ENCODE measurements around the gene CACNA1A. TPM values are rescaled to one million over a fixed set of nuclear protein-coding genes. Genes with fewer than 3 reads are reported as not detected.
"Not testable (repeated sequence)": the region's sequence is repeated elsewhere in the genome, so short reads cannot be mapped to it uniquely, and the experiment has no call there.

CACNA1A gene
- total and polyA plus RNA-seq, 8 donors, result 0.58 to 12.5 (median 3.8) TPM; not detected in 1

GRCh38 chr19:13190781-13191540, 315.3 kb downstream of the CACNA1A start:
- no peak for TF ChIP-seq CTCF (IDR thresholded peaks at IDR 0.05)
- no peak for TF ChIP-seq POLR2AphosphoS5 (IDR thresholded peaks at IDR 0.05)
- no peak for TF ChIP-seq POLR2A (IDR thresholded peaks at IDR 0.05)
- TF ChIP-seq EP300 (IDR thresholded peaks at IDR 0.05), result no peak
- Histone ChIP-seq H3K4me3 (no peak overlapping the region), H3K9me3 (no peaks in the 10 kb centered on the region), H3K36me3 (no peaks in the 10 kb centered on the region), H3K4me1 (peaks cover 8 to 25% (median 14%) of the 10 kb centered on the region in 4 donors), H3K27me3 (no peaks in the 10 kb centered on the region), H3K27ac (peak overlapping the region; percentile 55 to 80 (median 73))
- WGBS, 5 donors, result 53 to 66% (median 56%) methylated on average over 17 to 19 of the region's 19 CpGs
- DNase-seq, result peak; percentile 69 to 89
- intact Hi-C loops (cut with DNase I; ENCODE audit: low total_unique reads), result no loop called here

- H3K27me3 ChIP-seq, result no peaks in the 10 kb centered on the region
Observed at GRCh38 chr19:13189600-13189999, 316.7 kb downstream of the CACNA1A start.

GRCh38 chr19:13187419-13187818, 318.9 kb downstream of the CACNA1A start:
- intact Hi-C loops (cut with DNase I; ENCODE audit: low total_unique reads), result no loop called here
- Histone ChIP-seq H3K27me3 (no peaks in the 10 kb centered on the region), H3K9me3 (no peaks in the 10 kb centered on the region), H3K36me3 (no peaks in the 10 kb centered on the region), H3K27ac (no peak overlapping the region), H3K4me3 (no peak overlapping the region), H3K4me1 (peaks cover 0 to 8% (median under 1%) of the 10 kb centered on the region in 4 donors)
- WGBS, 5 donors, result 93 to 100% (median 99%) methylated on average over 4 of the region's 4 CpGs
- no peak for DNase-seq
- TF ChIP-seq POLR2A (IDR thresholded peaks at IDR 0.05), result no peak
- TF ChIP-seq POLR2AphosphoS5 (IDR thresholded peaks at IDR 0.05), result no peak
- TF ChIP-seq CTCF (IDR thresholded peaks at IDR 0.05), result no peak
- no peak for TF ChIP-seq EP300 (IDR thresholded peaks at IDR 0.05)

More at GRCh38 chr19:13189600-13189999, 316.7 kb downstream of the CACNA1A start:
- intact Hi-C loops (cut with DNase I; ENCODE audit: low total_unique reads), result no loop called here
- Histone ChIP-seq H3K27ac (no peak overlapping the region), H3K4me3 (no peak overlapping the region), H3K36me3 (no peaks in the 10 kb centered on the region), H3K4me1 (peaks cover 0 to 14% (median 5%) of the 10 kb centered on the region in 4 donors), H3K9me3 (no peaks in the 10 kb centered on the region)
- 67 to 86% (median 81%) methylated on average over 3 to 4 of the region's 4 CpGs for WGBS, 5 donors
- TF ChIP-seq EP300 (IDR thresholded peaks at IDR 0.05), result no peak
- no peak for TF ChIP-seq POLR2A (IDR thresholded peaks at IDR 0.05)
- TF ChIP-seq CTCF (IDR thresholded peaks at IDR 0.05), result no peak
- no peak for TF ChIP-seq POLR2AphosphoS5 (IDR thresholded peaks at IDR 0.05)
- no peak for DNase-seq

- H3K4me1 ChIP-seq, result peaks cover 6 to 14% (median 8%) of the 10 kb centered on the region in 4 donors
- H3K27me3 ChIP-seq; H3K9me3 ChIP-seq; H3K36me3 ChIP-seq; DNase-seq; intact Hi-C loops (cut with DNase I; ENCODE audit: low total_unique reads); H3K27ac ChIP-seq; H3K4me3 ChIP-seq: not testable (repeated sequence)
- WGBS, 5 donors, result 85 to 95% (median 92%) methylated on average over 10 to 38 of the region's 38 CpGs
Observed at GRCh38 chr19:13186688-13187087, 319.6 kb downstream of the CACNA1A start.

- WGBS, 5 donors, result 80 to 86% (median 84%) methylated on average over 18 to 22 of the region's 22 CpGs
- H3K36me3 ChIP-seq; H3K27ac ChIP-seq; H3K27me3 ChIP-seq; H3K4me3 ChIP-seq; intact Hi-C loops (cut with DNase I; ENCODE audit: low total_unique reads); H3K9me3 ChIP-seq; DNase-seq: not testable (repeated sequence)
- H3K4me1 ChIP-seq, result peaks cover 8 to 16% (median 12%) of the 10 kb centered on the region in 4 donors
Observed at GRCh38 chr19:13185763-13186657, 320.3 kb downstream of the CACNA1A start.

- H3K36me3 ChIP-seq; intact Hi-C loops (cut with DNase I; ENCODE audit: low total_unique reads); H3K27me3 ChIP-seq; H3K27ac ChIP-seq; DNase-seq; H3K9me3 ChIP-seq; H3K4me3 ChIP-seq: not testable (repeated sequence)
- WGBS, 5 donors, result 67 to 96% (median 83%) methylated on average over 22 to 23 of the region's 23 CpGs
- peaks cover 8 to 17% (median 12%) of the 10 kb centered on the region in 4 donors for H3K4me1 ChIP-seq
Observed at GRCh38 chr19:13184926-13185325, 321.4 kb downstream of the CACNA1A start.
